ENCODE measurements around the gene C1QL2.

C1QL2 gene

GRCh38 chr2:119158563-119159347, at the start of gene C1QL2:
Gene C1QL2 (minus strand): TSS chr2:119158751. CDS start chr2:119158269, 482 bp downstream.
- TF ChIP-seq, protein P1, sequence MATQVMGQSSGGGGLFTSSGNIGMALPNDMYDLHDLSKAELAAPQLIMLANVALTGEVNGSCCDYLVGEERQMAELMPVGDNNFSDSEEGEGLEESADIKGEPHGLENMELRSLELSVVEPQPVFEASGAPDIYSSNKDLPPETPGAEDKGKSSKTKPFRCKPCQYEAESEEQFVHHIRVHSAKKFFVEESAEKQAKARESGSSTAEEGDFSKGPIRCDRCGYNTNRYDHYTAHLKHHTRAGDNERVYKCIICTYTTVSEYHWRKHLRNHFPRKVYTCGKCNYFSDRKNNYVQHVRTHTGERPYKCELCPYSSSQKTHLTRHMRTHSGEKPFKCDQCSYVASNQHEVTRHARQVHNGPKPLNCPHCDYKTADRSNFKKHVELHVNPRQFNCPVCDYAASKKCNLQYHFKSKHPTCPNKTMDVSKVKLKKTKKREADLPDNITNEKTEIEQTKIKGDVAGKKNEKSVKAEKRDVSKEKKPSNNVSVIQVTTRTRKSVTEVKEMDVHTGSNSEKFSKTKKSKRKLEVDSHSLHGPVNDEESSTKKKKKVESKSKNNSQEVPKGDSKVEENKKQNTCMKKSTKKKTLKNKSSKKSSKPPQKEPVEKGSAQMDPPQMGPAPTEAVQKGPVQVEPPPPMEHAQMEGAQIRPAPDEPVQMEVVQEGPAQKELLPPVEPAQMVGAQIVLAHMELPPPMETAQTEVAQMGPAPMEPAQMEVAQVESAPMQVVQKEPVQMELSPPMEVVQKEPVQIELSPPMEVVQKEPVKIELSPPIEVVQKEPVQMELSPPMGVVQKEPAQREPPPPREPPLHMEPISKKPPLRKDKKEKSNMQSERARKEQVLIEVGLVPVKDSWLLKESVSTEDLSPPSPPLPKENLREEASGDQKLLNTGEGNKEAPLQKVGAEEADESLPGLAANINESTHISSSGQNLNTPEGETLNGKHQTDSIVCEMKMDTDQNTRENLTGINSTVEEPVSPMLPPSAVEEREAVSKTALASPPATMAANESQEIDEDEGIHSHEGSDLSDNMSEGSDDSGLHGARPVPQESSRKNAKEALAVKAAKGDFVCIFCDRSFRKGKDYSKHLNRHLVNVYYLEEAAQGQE (IDR thresholded peaks at IDR 0.05; ENCODE audit: low read depth) = no peak
- TF ChIP-seq ZBTB7A (IDR thresholded peaks at IDR 0.05; ENCODE audit: low read depth) (no peak), TEAD4 (IDR thresholded peaks at IDR 0.05) (no peak), CEBPB (IDR thresholded peaks at IDR 0.05) (no peak)

GRCh38 chr2:119207447-119207846, 48.9 kb upstream of the C1QL2 start:
- TF ChIP-seq NFIC (IDR thresholded peaks at IDR 0.05) (no peak), FOXM1 (IDR thresholded peaks at IDR 0.05; ENCODE audit: borderline replicate concordance, low read depth) (no peak), RAD21 (IDR thresholded peaks at IDR 0.05; ENCODE audit: low read depth) (no peak), TAF1 (IDR thresholded peaks at IDR 0.05; ENCODE audit: low read depth) (no peak), MAX (IDR thresholded peaks at IDR 0.05) (no peak), CEBPB (IDR thresholded peaks at IDR 0.05) (no peak), EP300 (IDR thresholded peaks at IDR 0.05; ENCODE audit: borderline replicate concordance) (no peak), EGR1 (IDR thresholded peaks at IDR 0.05) (no peak), TCF12 (IDR thresholded peaks at IDR 0.05; ENCODE audit: low read depth) (no peak), ZBTB7A (IDR thresholded peaks at IDR 0.05; ENCODE audit: low read depth) (no peak), TEAD4 (IDR thresholded peaks at IDR 0.05) (no peak), CREB1 (IDR thresholded peaks at IDR 0.05; ENCODE audit: low read depth) (no peak), YY1 (IDR thresholded peaks at IDR 0.05; ENCODE audit: low read depth) (no peak)
- TF ChIP-seq, protein P1 (IDR thresholded peaks at IDR 0.05; ENCODE audit: low read depth) = no peak
- TF ChIP-seq, protein P2, sequence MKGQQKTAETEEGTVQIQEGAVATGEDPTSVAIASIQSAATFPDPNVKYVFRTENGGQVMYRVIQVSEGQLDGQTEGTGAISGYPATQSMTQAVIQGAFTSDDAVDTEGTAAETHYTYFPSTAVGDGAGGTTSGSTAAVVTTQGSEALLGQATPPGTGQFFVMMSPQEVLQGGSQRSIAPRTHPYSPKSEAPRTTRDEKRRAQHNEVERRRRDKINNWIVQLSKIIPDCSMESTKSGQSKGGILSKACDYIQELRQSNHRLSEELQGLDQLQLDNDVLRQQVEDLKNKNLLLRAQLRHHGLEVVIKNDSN (IDR thresholded peaks at IDR 0.05) = no peak

DNA sequence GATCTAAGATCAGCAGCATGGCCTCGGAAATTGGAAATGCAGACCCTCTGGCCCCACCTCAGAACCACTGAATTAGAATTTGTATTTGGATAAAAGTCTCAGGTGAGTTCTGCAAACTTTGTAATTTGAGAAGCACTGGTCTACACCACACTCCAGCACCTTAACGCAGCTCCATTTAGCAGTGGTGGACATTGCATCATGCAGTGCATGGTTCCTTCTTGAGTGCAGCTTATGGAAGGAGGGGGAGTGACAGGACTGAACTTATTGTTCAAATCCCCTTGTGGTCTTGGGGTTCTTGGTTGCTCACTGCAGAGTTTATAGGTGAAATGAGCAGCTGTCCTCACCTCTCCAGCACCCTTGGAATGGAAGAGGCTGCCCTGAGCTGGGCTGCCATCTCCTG, 47.6 kb upstream of the C1QL2 start:
- TF ChIP-seq MAX (IDR thresholded peaks at IDR 0.05) = no peak
- TF ChIP-seq TAF1 (IDR thresholded peaks at IDR 0.05; ENCODE audit: low read depth) = no peak
- no peak for TF ChIP-seq YY1 (IDR thresholded peaks at IDR 0.05; ENCODE audit: low read depth)
- TF ChIP-seq, protein P1 (IDR thresholded peaks at IDR 0.05; ENCODE audit: low read depth) = no peak
- TF ChIP-seq CEBPB (IDR thresholded peaks at IDR 0.05) = no peak

- TF ChIP-seq CEBPB (IDR thresholded peaks at IDR 0.05) (no peak), CREB1 (IDR thresholded peaks at IDR 0.05; ENCODE audit: low read depth) (no peak), MAX (IDR thresholded peaks at IDR 0.05) (no peak), EP300 (IDR thresholded peaks at IDR 0.05; ENCODE audit: borderline replicate concordance) (no peak), EGR1 (IDR thresholded peaks at IDR 0.05) (no peak), TCF12 (IDR thresholded peaks at IDR 0.05; ENCODE audit: low read depth) (no peak)
- TF ChIP-seq, protein P2 (IDR thresholded peaks at IDR 0.05) = no peak
Measured at GRCh38 chr2:119205001-119205706, 46.6 kb upstream of the C1QL2 start.

All from Ishikawa (cell line).